GM18511 (cell line): ENCODE data around the gene TANGO6.
"Not testable (repeated sequence)": the region's sequence is repeated elsewhere in the genome, so short reads cannot be mapped to it uniquely, and the experiment has no call there.

Experiments
- ATAC-seq: cut with Tn5 transposase; IDR thresholded peaks from one replicate; pipeline ENCODE4 v1.9.1; 2021; ENCODE audit warnings: mild to moderate bottlenecking, moderate library complexity; ENCODE audit not compliant: unreplicated experiment

Gene TANGO6

DNA sequence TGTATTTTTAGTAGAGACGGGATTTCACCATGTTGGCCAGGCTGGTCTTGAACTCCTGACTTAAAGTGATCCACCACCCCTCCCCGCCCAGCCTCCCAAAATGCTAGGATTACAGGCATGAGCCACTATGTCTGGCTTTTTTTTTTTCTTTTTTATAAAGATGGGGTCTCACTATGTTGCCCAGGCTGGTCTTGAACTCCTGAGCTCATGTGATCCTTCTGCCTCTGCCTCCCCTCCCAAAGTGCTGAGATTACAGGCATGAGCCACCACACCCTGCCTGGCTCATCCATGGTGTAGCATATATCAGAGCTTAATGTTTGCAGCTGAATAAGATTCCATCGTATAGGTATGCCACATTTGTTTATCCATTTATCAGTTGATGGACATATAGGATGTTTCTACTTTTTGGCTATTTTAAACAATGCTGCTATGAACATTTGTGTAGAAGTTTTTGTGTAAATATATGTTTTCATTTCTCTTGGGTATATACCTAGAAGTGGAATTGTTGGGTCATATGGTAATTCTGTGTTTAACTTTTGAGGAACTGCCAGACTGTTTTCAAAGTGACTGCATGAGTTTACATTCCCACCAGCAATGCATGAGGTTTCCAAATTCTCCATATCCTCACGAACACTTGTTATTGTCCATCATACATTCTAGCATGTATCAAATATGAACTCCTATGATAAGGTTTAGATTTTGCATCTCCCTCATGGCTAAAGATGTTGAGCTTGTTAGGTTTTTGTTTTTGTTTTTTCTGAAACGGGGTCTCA is 206.5 kb downstream of the TANGO6 start:
- no peak for ATAC-seq

DNA sequence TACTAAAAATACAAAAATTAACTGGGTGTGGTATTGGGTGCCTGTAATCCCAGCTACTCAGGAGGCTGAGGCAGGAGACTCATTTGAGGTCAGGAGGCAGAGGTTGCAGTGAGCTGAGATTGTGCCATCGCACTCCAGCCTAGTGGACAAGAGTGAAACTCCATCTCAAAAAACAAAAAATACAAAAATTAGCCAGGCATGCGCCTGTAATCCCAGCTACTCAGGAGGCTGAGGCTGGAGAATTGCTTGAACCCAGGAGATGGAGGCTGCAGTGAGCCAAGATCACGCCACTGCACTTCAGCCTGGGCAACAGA is 208.1 kb downstream of the TANGO6 start:
- not testable (repeated sequence) for ATAC-seq

DNA sequence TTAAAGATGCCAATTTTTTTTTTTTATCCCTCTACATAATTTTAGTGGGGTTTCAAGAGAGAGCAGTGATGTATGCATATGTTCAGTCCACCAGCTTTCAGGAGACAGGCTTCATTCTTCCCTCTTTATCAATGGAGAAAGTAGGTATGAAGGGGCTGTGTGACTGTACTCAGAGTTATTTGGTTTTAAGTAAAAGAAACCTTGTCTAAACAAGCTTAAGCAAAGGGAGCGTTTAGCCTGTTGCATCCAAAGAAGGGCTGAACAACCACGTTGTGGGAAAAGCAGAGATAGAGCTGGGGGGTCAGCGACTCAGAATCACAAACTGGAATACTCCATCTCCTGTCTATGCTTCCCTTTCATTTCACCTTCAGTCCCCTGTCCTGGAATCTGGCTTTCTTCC is 211.7 kb downstream of the TANGO6 start:
- ATAC-seq, result no peak

DNA sequence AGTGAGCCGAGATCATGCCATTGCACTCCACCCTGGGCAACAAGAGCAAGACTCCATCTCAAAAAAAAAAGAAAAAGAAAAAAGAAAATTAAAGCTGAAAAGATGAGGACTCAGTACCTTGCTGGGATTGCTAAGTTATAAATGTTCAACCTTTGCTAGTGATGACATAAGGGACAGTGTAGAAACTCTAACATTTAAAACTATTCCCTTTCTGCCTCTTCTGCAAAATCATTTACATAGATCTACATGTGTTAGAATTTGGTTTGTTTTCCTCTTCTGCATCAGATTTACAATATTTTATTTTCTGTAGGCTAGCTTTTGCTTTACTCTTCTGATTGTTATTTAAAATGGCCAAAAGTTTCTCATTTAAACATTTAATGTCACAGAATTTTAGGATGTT is 212.6 kb downstream of the TANGO6 start:
- ATAC-seq, result no peak

DNA sequence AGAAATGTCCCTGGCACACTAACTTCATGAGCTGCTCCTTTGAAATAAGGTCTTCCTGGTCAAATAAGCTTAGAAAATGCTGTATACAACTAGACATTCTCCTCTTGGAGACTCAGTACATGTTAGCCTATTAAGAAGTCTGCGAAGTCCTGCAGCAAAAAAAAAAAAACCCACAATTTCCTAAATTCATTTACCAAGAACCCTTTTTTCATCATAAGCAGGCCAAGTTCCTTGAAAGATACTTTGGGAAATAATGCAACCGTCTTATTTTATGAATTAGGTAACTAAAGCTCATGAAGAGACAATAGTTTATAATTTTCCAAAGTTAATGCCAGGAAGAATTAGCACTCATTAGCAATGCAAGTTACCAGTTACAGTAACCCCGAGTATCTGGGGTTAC is 213.1 kb downstream of the TANGO6 start:
- ATAC-seq, result no peak

DNA sequence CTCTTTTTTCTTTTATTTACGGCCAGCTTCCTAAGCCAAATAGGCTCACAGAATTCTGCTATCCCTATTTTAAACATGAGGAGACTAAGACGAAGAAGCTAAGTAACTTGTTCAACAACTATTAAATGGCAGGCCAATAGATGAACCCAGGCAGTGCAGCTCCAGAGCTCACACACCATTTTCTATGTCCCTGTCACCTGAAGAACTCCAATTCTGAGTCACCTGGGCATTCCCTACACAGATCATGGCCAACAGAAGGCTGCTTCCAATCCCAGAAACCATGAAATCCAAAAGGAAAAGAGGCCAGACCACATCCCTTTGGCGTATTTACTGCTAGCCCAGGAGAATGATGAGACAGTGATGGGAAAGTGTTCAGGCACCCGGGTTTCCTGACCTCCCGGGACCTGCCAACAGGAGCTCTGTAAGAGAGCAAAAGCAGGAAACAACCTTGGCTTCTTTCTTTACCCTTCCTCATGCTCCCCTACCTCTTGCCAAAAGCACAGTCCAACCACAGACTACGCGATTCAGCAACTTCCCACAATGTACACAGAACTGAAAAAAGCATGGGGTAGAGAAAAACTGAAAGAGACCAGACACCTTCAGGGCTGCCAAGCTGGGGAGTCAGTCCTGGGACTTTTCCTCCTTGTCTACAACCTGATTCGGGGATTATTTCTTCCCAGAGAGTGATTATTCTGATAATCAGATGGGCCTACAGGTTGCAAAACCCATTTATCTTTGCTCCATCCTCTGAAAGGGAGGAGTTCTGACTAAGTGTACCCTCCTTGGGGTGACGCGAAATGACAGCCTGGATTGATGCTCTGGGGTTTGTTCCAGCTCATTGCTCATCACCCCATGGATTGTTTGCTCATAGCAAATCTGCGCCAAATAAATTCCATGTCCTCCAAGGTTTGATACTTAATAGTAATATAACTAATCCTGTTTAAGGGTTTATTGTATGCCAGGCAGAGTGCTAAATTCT is 214.4 kb downstream of the TANGO6 start:
- ATAC-seq, result no peak

DNA sequence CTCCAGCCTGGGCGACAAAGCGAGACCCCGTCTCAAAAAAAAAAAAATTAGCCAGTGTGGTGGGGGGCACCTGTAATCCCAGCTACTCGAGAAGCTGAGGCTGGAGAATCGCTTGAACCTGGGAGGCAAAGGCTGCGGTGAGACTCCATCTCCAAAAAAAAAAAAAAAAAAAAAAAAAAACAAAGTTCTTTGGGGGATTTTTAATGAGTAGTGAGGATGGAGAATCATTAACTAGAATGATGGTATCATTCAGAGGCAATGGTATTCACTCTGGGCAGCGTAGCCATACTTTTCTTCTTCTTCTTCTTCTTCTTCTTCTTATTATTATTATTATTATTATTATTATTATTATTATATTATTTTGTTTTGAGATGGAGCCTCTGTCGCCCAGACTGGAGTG is 220.2 kb downstream of the TANGO6 start:
- ATAC-seq, result not testable (repeated sequence)

DNA sequence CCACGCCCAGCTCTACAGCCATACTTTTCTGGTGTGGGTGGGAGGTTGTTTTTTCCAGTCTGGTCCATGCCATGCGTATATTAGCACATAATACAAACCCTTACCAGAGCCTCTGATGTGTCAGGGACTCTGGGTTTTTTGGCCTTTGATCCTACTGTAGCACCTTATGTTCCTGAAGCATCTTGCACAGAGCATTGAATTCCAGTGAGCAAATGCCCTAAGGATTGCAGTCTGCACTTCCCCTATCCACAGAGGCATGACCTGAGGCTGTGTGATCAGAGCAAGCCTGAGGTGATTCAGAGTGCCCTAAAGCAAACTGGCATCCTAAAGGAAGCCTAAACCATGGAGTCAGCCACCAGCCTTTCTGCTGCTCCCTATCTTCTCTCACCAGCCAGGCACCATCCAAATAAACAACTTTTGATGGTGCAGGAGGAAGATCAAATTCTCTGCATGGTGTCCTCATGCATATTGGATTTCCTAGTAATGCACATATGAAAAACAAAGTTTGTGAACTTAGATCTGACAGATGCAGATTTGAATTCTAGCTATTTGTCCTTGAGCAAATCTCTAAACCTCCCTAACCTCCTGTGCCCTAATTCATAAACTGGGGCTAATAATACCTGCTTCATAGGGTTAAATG is 220.9 kb downstream of the TANGO6 start:
- ATAC-seq, result no peak

DNA sequence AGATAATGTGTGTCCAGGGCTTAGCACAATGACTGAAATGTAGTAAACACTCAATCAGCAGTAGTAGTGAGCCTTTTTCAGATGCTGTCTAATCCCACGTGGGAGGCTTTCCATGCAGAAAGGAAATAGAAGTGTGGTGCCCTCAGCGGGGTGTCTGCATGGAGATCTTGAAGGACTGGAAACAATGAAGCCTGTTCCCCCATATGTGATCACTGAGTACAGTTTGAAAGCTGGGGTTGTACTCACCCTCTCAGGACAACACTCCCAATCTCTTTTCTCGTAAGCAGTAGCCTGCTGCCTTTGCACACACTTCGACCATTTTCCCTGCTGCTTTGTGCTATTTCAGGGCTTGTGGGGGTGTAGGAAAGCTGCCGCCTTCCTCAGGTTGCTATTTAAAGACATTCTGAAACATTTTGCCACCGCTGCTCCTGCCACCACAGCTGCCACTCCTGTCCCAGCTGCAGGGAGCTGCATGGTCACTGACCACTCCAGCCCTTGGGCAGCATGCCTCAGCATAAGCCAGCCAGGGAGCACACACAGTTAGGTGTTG is 221.5 kb downstream of the TANGO6 start:
- no peak for ATAC-seq

DNA sequence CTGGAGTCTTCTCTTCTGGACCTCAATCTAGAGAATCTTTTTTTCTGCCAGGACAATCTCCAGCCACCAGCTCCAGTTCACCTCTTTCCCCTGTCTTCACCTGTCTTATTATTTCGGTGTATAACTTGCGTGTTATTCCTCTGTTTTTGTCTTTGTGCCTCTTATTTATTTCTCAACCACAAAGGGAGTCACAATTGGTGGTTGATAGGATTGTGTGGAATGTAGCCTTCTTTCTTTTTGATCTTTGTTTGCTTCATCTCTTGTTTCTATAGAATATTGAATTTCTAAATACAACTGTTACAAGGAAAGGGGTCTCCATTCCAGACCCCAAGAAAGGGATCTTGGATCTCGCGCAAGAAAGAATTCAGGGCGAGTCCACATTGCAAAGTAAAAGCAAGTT is 226.2 kb downstream of the TANGO6 start:
- no peak for ATAC-seq

DNA sequence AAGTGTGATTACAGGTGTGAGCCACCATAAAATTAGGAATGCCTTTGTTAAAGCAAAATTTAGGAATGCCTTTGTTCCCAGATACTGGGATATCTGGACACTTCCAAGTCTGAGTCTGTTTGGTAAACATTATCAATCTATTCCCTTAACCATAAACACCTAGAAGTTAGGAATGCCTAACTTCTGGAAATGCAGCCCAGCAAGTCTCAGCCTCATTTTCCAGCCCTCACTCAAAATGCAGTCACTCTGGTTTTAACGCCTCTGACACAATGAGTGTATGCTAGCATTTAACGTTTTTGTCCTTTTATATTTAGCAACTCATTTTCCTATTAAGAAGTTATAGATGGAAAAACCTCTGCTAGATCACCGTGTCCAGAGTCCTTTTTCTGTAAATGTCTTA is 227.7 kb downstream of the TANGO6 start:
- no peak for ATAC-seq

DNA sequence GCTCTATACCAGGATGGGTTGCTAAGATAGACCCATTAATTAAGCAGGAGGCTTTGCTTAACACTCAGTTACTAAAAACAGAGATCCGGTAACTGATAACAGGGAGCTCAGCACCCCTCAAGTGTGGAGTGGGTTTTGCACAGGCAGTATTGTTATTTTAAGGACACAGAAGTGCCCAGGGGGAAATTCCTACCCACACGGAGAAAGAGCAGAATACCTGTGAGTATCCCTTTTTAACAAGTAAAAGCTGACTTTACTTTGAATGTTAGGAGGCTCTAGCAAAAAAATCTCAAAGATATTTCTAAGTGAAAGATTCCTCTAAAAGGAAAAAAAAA is 229.3 kb downstream of the TANGO6 start:
- no peak for ATAC-seq

DNA sequence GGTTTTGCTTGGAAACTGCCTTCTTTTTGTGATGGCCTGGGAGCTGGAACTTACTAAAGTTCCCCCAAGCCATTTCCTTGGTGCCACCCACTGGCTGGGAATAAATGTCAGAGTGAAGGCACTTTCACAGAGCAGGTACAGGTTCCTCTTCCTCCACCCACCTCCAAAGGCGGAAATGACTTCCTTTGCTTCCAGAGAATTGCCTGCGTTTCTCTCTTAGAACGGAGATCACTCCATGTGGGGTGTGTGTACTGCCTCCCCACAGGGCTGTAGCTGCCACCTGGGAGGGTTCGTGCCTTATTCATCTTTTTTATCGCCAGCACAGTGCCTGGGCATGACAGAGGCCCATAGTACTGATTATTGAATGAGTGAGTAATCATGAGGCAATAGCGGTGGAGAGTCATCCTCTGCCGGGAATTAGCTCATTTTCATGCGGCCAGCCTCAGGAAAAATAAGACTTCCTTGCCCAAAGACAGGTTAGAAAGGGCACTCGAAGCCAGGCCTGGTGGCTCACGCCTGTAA is 229.9 kb downstream of the TANGO6 start:
- no peak for ATAC-seq

DNA sequence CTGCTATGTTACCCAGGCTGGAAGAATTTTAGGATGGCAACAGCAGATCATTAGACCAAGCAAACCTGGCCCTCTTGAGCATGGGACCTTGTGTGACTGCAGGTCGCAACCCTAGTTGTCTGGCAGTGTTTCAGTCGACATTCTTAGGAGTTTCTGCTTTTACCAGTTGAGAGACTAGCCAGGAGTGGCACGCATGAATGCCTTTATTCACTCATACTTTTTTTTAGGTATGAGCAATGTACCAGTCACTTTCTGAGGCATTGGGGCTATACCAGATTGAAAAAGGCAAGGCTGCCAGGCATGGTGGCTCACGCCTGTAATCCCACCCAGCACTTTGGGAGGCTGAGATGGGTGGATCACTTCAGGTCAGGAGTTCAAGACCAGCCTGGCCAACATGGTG is 233.9 kb downstream of the TANGO6 start:
- ATAC-seq, result no peak

DNA sequence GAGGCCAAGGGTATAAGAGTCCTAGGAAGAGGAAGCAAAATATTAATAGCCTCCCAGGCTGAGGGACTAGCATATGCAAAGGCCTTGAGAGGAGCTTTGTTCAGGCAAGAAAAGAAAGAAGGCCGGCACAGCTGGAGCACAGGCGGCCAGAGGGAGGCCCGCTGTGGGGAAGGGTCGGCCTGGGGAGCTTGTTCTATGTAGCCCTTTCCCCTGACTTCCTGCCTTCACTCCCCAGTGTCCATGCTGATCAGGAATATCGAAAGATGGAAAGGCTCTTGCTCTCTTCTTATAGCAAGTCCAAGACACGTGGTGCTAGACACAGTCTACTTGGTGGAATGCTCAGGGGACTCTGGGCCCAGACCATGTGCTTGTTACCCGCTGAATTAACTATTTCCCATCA is 234.7 kb downstream of the TANGO6 start:
- ATAC-seq, result no peak

DNA sequence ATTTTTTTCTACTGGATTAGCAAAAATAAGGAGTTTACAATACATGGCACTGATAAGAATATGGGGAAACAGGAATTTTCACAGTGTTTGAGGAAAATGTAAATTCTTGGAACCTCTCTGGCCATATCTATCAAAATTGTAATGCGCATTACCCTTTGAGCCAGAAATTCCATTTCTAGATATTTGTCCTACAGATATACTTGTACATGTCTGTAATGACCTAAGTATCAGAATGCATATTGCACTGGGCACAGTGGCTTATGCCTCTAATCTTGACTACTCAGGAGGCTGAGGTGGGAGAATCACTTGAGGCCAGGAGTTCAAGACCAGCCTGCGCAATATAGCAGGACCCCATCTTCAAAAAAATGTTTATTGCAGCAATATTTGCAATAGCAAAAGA is 236.4 kb downstream of the TANGO6 start:
- no peak for ATAC-seq

DNA sequence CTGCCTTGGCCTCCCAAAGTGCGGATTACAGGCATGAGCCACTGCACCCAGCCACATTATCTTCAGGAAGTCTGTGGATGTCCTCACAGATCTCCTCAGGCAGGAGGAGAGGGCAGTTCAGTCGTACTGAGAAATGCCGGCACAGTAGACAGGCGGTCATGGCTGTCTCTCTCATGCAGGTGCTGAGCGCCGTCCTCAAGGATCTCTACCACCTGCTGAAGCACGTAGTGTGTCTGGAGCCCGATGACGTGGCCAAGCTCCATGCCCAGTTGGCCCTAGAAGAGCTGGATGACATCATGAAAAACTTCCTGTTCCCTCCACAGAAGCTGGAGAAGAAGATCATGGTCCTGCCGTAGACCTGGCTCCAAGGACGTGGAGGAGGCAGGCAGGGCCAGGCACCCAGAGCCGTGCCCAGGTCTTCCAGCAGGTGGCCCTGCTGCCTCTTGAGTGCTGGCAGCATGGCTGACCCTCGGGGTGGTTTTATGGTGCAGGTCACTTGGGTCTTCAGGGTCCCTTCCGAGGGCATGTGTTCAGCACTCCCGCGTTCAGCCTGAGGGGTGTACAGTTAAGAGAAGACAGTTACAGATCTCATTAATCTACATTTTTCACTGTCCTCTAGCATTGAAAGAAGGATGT is 240.1 kb downstream of the TANGO6 start:
- no peak for ATAC-seq

DNA sequence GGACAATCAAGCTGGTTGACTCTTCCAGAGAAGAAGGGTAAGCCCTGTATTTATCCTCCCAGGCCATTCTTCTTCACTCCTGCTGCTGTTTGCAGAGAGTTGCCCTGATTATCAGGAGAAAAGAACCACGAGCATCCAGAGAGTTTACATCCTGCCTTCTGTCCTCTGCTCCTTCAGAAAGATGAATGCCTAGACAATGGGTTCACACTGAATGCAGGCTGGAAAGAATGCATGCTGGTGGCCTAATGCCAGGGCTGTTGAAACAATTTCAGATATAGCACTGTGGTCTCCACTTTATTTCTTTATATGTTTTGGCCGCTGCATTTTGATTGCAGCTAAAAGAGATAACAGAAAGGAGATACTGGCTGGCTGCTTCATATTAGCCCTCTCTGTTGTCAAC is 241.0 kb downstream of the TANGO6 start:
- no peak for ATAC-seq

DNA sequence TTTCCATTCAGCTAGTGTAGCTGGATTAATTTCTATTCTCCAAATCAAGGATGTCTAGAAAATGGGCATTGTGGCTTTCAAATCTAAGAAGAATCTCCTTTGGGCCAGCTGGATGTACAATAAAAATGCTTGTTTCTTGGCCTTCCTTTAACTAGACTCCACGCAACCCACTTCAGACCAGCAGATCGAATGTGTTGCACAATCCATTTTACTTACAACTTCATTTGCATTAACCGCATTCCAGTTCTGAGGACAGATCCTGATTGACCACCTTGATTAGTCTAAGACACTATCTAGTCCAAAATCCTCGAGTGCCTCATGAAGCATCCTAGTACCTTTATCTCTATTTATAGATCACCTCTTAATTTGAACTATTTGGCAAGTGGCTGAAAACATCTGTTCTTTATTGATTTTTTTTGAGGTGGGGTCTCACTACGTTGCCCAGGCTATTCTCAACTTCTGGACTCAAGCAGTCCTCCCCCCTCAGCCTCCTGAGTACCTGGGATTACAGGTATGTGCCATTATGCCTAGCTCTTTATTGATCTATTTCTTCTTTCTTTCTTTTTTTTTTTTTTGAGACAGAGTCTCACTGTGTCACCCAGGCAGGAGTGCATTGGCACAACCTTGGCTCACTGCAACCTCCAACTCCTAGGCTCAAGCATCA is 241.8 kb downstream of the TANGO6 start:
- no peak for ATAC-seq

DNA sequence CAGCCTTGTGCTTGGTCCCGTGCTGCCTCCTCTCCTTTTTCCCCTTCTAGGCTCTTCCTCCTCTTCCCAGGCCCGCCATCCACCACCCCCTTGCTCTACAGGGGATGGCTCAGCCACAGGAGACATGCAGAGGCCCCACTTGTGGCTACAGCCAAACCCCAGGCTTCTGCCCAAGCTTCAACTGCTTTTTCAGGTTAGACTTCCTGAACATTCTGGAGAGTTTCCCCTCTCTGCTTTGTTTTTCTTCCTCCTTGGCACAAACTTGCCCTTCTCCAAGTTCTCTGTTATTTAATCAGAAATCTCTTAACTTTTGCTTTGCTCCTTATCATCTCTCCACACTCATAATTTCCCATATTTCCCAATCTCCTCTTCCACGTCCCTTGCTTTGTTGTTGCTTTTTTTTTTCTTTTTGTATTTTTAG is 243.8 kb downstream of the TANGO6 start:
- ATAC-seq, result no peak
